GM19239 (cell line): ENCODE results near the gene CHN2.

ENCODE experiments used
- DNase-seq: peaks from one replicate; pipeline ENCODE4 v3.0.0; 2011; ENCODE audit warnings: low spot score; ENCODE audit not compliant: insufficient read length
- FAIRE-seq: peaks from 2 replicates; lab custom pipeline; 2011; peaks lifted over from hg19 to GRCh38; lab: Jason Lieb, UNC

Gene CHN2

DNA sequence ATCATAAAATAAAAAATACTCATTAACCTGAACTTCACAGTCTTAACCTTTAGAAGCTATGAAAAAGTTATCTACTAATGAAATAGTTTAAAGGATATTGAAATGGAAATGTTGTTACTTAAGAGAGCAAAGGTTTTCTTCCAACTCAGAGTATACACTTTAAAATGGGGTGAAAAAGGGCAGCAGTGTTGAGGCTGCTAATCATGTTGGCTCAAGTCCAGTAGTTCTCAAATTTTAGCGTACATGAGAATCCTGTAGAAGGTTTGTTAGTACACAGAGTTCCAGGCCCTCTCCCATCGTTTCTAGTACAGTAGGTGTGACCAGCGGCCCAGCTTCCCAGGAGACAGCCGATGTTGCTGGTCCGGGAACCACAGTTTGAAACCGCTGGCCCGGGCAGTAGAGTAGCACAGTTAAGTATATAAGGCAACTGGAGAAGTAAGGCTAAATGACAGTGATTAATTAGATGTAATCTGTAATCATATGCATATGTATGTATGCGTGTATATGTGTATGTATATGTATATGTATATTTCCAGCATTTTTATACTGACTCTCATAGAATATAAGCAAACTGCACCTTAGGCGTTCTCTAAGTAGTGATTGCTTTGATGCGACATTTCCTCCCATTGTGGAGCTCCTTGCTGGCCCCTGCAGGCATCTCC is 221.8 kb downstream of the CHN2 start:
- FAIRE-seq, result no peak
- DNase-seq, result no peak

DNA sequence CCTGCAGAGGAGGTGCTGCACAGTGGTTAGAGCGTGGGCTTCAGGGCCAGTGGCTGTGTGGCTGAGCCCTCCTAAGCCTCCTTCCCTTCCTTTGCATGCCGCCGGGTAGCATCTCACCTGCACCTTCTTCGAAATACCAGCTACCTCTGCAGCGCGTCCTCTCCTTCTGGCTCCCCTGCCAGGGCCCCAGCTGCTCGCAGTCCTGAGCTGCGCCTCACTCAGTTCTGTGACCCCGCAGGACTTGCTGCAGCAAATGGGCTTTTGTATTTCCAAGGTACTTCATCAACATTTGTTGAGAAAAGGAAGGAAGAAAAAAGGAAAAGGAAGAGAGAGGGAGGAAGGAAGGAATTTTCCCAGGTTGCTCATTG is 222.3 kb downstream of the CHN2 start:
- FAIRE-seq, result no peak

DNA sequence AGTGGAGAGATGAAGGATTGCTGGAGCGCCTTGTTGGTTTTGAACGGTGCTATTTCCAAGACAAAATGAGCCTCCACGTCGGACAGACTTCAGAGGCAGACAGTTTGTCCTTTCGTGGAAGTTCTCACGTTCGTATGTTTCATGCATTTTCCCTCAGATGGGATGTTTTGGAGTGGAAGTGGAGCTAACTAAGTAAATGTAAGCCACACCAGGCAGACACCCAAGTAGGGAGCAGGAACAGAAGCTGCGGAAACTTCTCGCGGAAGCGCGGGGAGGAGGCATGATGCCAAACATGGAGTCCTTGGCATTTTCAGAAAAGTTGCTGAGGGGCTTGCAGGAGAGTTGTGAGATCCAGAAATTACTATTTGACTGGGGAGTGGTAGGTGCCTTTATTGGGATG is 223.5 kb downstream of the CHN2 start:
- FAIRE-seq (no peak), DNase-seq (no peak)

More for the DNA sequence above, 222.3 kb downstream of the CHN2 start:
- no peak for DNase-seq

DNA sequence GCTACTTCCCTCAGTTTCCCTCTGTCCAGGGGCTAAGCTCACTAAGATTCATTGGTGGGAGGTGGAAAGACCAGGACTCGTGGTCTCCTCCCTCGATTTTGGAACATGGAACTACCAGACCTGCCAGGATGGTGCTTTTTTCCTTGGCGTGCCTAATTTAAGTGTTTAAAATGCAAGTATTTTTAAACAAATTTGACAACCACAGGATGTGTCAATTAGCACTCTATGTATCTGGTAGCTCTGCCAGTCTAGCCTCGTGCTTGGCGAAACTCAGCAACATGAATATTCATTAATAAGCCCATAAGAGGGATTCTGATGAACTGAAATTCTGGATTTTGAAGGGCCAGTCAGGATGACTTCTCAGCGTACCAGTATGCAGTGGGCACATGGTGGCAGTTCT is 224.1 kb downstream of the CHN2 start:
- no peak for FAIRE-seq
- no peak for DNase-seq

DNA sequence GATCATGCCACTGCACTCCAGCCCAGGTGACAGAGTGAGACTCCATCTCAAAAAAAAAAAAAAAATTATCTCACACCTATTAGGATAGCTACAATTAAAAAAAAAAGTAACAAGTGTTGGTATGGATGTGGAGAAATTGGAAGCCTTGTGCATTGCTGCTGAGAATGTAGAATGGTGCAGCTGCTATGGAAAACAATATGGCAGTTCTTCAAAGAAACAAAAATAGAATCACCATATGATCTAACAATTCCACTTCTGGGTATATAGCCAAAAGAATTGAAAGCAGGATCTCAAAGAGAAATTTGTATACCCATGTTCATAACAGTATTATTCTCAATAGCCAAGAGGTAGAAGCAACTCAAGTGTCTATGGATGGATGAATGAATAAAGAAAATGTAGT is 225.4 kb downstream of the CHN2 start:
- FAIRE-seq (no peak), DNase-seq (no peak)

DNA sequence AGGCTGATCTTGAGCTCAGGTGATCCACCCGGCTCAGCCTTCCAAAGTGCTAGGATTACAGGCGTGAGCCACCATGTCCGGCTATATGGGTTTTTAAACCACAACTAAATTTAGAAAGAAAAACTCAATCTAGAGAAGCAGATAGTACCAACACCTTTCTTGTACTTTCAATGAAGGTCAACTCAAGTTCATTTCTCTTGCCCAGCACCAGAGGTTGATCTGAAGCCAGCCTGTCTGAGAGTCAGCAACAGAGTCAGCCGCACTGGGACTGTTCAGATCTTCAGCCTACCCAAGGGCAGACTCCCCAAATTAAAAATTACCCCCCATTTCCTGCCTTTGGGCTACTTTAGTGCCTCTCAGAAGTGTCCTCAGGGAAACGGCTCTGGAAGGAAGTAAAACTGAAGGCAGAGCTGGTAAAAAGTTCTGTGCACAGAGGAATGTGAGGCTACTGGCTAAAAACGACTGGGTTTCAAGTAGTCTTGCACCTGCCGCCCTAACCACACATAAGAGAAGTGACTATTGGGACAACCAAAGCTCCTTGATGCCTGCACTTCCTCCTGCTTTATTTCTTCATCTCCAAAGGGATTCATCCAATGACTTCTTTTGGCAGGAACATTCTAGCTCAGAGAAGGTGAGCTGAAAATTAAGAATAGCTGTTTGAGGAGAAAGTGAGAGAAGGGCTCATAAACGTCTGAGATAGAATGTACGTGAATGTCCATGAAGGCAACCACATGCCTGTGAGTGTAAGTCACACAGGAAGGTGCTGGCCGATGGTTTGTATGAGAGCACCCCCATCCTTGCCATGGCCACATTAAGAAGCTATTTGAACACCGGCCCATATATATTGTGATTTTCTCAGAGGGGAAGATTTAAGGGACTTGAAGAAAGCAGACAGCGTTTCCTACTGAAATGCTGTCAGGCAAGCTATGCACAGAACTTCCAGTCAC is 226.7 kb downstream of the CHN2 start:
- FAIRE-seq (no peak), DNase-seq (no peak)

DNA sequence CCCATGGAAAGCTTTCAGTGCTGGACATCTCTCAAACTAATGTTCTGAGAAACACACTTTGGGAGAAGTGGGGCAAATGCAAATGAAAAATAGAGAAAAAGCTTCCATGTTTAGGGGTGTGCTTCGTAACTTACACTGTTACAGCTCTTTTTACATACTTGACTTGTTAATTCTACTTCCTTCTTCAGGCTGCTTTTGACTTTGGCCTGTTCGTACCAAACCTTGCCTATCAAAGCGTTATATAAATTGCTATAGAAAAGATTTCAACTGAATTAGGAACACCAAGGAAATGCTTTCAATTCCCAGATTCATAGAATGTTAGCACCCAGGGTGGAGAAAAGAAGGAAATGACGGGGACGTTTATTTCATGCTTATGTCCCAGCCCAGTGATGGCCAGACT is 228.3 kb downstream of the CHN2 start:
- no peak for DNase-seq
- FAIRE-seq, result no peak

DNA sequence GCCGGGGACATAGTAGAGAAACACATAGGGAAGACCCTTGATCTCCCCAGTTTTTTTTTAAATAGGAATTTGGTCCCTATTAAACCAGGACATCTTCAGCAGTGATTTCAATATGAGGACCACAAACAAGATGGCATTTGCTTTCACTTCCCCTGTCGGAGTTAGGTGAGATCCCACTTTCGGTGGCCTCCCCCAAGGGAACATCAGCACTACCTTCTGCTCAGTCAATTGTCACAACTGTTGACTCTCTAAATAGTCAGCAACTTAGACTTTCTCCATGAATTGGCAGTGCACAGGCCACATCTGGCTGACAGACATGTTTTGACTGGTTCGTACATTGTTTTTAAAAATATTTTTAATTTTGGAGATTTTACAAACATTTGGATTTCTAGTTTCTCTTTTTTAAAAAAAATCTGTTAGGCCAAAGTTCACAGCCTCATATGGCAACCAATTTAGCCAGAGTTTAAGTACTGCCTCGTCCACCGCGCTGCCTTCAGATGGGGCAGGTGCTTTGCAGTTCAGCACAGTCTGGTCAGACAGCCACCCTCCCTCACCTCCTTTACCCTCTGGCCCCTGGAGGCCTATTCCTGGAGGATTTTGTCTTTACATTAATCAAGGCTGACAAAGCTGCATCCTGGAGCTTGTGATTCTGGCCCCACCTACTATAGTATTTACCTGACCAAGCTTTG is 229.9 kb downstream of the CHN2 start:
- FAIRE-seq, result no peak
- no peak for DNase-seq

DNA sequence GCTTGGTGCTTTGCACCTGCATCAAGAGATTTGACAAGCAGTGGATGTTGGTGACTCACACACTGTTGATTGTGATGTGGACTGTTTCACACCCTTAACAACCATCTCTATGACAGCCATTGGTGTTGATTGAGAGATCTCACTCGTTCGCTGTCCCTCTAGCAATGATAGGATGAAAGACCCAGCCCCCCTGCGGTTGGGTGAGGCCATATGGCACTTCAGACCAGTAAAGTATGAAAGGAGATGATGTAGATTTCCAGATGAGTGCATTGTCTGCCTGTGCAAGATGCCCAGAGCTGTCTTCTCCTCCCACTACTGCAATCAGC is 230.4 kb downstream of the CHN2 start:
- DNase-seq, result no peak
- FAIRE-seq, result no peak

DNA sequence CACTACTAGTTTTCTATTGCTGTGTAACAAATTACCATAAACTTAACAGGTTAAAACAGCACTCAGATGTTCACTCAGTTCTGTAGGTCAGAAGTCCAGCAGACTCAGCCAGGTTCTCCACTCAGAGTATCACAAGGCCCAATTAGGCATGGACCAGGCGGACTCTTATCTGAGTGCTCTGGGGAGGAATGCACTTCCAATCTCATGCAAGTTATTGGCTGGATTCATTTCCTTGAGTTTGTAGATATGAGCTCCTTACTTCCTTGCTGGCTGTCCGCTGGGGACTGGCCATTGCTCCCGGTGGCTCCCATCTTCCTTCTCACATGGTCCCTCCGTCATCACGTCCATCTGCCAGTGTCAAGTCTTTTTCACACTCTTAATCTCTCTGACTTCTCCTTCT is 232.0 kb downstream of the CHN2 start:
- FAIRE-seq, result no peak
- DNase-seq, result no peak

DNA sequence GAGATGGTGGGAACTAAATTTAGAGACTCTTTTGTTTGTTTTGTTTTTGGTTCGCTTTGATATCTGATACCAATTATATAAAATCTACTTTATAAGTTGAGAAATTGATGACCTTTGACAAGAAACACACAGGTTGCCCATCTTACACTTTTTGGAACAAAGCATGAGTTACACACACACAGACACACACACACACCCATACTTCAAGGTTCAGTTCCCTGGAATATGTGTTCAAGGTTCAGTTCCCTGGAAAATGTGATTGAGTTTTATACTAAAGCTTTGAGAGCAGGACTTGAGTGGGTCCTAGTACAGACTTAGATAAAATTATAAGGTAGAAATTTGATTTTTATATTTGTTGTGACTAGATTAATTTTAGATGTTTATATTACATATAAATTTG is 234.8 kb downstream of the CHN2 start:
- FAIRE-seq, result no peak

DNA sequence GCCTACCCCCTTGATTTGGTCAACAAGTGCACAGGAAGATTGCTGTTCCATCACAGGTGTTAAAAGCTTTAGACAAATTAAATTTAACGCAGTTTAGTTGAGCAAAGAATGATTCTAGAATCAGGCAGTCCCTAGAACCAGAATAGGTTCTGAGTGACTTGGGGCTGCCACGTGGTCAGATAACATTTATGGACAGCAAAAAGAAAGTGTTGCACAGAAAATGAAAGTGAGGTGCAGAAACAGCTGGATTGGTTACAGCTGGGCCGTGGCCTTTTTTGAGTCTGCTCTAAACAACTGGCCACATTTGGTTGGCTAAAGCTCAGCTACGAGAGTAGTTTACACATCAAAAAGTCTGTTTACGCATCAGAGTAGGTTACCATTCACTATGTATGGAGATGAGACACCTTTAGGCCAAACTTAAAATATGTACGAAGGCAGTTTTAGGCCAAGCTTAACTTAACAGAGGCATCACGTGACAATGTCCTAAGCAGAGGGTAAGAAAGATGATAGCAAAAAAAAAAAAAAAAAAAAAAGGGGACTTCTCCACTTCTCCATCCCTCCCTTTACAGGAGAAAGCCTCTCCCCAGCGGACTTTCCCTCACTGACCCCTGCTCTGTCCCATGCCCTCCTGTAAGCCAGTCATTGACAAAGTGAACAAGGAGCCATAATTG is 235.8 kb downstream of the CHN2 start:
- DNase-seq, result no peak
- no peak for FAIRE-seq

More for the DNA sequence above, 234.8 kb downstream of the CHN2 start:
- DNase-seq, result no peak

DNA sequence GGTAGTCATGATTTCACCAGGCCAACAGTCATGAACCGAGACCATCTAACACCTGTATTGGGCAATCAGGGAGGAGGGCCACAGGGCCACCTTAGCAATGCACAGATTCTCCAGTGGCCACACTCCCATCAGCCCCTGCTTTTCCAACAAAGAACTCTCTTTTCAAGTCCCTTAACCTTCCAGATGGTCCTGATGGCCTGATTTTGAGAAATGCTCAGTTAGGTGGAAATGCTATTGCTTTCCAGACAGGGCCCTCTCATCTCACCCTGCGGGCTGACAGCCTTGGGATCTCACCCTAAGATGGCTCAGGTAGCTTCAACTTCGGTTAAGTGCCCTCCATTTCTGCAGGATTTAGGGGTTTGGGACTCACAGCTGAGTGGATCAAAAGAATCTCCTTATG is 237.1 kb downstream of the CHN2 start:
- no peak for DNase-seq
- no peak for FAIRE-seq

DNA sequence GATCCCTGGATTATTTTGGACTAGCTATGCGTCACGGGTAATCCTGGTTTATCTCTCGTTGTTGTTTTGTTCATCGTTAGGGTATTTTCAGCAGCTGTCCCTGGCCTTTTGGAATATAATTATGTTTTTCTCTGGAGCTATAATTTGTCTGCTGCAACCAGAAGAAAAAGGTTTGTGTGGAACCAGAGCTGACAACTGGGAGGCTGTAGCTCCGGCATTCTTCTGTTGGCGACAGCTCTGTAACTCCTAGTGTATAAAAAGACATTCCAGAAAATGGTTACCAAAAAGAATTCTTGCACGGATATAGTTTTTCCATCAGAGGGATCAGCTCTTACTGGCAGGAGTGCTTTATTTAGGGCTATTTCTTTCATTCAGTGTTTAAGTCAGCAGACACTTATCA is 238.1 kb downstream of the CHN2 start:
- DNase-seq (no peak), FAIRE-seq (no peak)

DNA sequence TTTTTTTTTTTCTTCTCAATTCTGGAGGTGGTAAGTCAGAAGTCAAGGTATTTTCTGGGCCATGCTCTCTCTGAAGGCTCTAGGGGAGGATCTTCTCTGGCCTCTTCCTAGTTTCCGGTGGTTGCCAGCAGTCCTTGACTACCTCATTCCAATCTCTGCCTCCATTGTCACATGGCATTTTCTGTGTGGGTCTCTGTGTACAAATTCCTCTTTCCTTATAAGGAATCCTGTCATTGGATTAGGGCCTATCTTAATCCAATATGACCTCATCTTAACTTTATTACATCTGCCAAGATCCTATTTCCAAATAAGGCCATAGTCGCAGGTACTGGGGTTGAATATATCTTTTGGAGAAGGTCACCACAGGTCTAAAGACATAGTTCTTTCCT is 239.8 kb downstream of the CHN2 start:
- DNase-seq (no peak), FAIRE-seq (no peak)

DNA sequence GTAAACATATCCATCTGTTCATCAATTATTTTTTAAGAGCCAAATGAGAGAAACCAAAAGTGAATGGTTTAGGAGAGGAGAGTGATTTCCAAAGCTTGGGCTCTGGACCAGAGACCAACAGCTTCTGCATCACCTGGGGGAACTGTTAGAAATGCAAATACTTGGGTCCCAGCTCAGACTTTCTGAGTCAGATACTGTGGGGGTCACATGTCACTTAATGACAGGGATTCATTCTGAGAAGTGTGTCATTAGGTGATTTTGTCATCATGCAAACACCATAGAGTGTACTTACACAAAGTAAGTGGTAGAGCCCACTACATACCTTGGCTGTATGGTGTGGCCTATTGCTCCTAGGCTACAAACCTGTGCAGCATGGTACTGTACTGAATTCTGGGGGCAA is 240.6 kb downstream of the CHN2 start:
- DNase-seq, result no peak
- no peak for FAIRE-seq

DNA sequence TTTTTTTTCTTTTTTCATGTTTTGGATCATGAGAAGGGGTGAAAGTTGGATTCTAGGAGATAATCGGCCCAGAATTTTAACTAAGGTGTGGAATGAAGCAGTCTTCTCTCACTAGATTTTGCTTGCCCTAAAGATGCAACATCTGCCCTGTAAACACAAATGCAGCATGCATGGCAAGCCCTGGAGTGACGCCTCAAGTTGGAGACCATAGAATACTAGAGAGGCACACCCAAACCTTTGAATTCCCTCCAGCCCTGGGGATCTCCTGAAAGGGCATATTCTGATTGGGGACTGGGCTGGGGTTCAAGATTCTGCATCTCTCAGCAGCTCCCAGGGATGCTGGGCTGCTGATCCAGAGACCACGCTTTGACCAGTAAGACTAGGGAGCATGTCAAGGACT is 241.3 kb downstream of the CHN2 start:
- FAIRE-seq (no peak), DNase-seq (no peak)

DNA sequence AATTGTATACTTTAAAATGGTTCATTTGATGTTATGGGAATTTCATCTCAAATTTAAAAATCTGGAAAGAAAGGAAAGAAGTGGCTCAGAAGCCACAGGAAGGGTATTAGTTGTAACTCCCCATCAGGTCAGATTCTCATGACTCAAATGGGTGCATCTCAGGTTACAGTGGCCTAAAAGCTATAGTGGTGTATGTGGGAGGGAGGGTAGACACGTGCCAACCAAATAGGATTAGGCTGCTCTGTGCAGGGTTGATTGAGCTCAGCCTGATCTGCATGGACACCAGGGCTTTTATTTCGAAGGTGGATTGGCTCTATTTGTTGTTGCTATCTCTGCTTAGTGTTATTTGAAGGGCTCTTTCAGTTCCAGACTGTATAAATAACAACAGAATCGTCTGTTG is 247.6 kb downstream of the CHN2 start:
- no peak for FAIRE-seq

DNA sequence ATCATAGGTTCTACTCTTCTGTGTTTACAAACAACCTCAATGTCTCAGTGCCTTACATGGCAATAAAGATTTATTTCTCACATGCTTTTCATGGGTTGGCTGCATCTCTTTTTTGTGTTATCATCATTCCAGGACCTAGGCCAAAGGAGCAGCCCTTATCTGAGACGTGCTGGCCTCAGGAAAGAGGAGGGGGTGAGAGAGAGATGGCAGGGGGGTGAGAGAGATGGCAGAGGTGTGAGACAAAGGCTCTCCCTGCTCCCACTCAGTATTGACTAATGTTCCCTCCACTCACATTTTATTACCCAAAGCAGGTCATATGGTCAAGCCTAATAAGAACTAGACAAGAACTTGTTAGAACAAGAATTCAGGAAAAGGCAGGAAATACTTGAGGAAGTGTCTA is 249.0 kb downstream of the CHN2 start:
- no peak for FAIRE-seq
- DNase-seq, result no peak

More for the DNA sequence above, 247.6 kb downstream of the CHN2 start:
- DNase-seq, result no peak

DNA sequence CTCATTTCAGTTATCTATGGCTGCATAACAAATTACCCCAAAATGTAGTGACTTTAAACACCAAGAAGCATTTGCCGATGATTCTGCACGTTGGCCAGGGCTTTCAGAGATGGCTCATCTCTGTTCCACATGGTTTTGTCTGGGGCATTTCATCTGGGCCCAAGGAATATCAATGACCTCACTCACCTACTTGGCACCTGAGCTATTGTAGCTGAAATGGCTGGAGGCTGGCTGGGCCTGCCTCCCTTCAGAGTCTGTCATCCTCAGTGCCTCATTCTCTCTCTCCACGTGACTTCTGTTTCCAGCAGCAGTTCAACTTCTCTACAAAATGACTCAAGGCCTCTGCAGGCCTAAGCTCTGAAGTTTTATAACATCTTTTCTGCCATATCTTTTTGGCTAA is 249.7 kb downstream of the CHN2 start:
- FAIRE-seq, result no peak

DNA sequence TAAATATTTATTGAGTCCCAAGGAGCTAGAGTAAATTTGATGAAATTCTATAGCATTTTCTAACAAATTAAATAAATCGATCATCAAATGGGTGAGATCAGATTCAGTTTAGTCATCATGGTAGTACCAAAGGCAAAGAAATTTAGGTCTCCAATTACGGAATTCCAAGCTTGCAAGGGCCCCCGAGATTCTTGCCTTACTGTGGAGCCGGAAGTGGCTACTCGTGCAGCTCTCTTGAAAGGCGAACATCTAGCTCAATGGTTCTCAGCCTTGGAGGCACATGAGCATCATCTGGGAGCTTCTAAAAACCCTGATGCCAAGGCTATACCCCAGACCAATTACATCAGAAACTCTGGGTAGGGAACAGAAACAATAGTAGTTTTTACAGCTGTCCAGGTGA is 251.2 kb downstream of the CHN2 start:
- no peak for DNase-seq
- no peak for FAIRE-seq

More for the DNA sequence above, 249.7 kb downstream of the CHN2 start:
- no peak for DNase-seq
